GM23338 (cell line): ENCODE data around the gene WWOX.

Experiments
- CREB1 ChIP-seq: fragments of 250-450 bp; sonication (Bioruptor Pico); IDR thresholded peaks from 2 replicates; pipeline ENCODE4 v1.5.0; 2020; ENCODE audit warnings: low read depth, mild to moderate bottlenecking, moderate library complexity
- EZH2 ChIP-seq: fragments of 200-600 bp; sonication (generic); IDR thresholded peaks from one replicate; pipeline ENCODE4 v1.8.0; 2017; ENCODE audit warnings: antibody characterized with exemption, mild to moderate bottlenecking, low read depth; ENCODE audit not compliant: unreplicated experiment
- POLR2AphosphoS5 ChIP-seq: IDR thresholded peaks from 2 replicates; pipeline ENCODE4 v1.6.1; 2016; ENCODE audit warnings: antibody characterized with exemption, low read depth
- TF ChIP-seq, protein P1 (sequence below), 2 experiments: fragments of 200-600 bp in 1 of 2; sonication (generic) in 1 of 2; conservative IDR thresholded peaks; 2 replicates each; pipeline versions ENCODE4 v1.5.1 to v1.6.1; 2016 to 2017; ENCODE audit warnings: antibody characterized with exemption in 2 of 2, low read depth in 2 of 2, mild to moderate bottlenecking in 2 of 2, moderate library complexity in 1 of 2
- TF ChIP-seq, protein P2 (sequence below): IDR thresholded peaks from 2 replicates; pipeline ENCODE4 v1.6.1; 2016; ENCODE audit warnings: antibody characterized with exemption

DNA sequence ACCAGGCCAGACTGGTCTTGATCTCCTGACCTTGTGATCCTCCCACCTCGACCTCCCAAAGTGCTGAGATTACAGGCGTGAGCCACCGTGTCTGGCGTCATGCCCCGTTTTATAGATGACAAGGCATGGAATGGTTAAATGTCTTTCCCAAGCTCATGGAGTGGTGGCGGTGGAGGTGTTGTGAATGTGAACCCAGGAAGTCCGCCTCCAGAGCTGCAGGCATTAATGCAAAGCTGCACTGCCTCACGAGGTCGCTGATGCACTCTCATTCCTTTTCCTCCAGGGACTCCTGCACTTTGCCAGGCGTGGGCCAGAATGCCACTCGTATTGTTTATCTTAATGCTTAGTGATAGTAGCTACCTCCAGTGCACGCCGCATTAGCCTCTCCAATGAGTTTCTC lies 149.6 kb downstream of the WWOX start:
- no peak for TF ChIP-seq EZH2
- TF ChIP-seq, protein P1, sequence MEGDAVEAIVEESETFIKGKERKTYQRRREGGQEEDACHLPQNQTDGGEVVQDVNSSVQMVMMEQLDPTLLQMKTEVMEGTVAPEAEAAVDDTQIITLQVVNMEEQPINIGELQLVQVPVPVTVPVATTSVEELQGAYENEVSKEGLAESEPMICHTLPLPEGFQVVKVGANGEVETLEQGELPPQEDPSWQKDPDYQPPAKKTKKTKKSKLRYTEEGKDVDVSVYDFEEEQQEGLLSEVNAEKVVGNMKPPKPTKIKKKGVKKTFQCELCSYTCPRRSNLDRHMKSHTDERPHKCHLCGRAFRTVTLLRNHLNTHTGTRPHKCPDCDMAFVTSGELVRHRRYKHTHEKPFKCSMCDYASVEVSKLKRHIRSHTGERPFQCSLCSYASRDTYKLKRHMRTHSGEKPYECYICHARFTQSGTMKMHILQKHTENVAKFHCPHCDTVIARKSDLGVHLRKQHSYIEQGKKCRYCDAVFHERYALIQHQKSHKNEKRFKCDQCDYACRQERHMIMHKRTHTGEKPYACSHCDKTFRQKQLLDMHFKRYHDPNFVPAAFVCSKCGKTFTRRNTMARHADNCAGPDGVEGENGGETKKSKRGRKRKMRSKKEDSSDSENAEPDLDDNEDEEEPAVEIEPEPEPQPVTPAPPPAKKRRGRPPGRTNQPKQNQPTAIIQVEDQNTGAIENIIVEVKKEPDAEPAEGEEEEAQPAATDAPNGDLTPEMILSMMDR (conservative IDR thresholded peaks at IDR 0.05; ENCODE audit: low read depth in 2 of 2), result peak in 1 of 2 experiments; percentile 71; a peak in 2 of 4 replicates
- no peak for TF ChIP-seq POLR2AphosphoS5
- no peak for TF ChIP-seq CREB1
- TF ChIP-seq, protein P2, sequence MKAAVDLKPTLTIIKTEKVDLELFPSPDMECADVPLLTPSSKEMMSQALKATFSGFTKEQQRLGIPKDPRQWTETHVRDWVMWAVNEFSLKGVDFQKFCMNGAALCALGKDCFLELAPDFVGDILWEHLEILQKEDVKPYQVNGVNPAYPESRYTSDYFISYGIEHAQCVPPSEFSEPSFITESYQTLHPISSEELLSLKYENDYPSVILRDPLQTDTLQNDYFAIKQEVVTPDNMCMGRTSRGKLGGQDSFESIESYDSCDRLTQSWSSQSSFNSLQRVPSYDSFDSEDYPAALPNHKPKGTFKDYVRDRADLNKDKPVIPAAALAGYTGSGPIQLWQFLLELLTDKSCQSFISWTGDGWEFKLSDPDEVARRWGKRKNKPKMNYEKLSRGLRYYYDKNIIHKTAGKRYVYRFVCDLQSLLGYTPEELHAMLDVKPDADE, result no peak
